ENCODE measurements around the gene DCST2.

Gene DCST2

DNA sequence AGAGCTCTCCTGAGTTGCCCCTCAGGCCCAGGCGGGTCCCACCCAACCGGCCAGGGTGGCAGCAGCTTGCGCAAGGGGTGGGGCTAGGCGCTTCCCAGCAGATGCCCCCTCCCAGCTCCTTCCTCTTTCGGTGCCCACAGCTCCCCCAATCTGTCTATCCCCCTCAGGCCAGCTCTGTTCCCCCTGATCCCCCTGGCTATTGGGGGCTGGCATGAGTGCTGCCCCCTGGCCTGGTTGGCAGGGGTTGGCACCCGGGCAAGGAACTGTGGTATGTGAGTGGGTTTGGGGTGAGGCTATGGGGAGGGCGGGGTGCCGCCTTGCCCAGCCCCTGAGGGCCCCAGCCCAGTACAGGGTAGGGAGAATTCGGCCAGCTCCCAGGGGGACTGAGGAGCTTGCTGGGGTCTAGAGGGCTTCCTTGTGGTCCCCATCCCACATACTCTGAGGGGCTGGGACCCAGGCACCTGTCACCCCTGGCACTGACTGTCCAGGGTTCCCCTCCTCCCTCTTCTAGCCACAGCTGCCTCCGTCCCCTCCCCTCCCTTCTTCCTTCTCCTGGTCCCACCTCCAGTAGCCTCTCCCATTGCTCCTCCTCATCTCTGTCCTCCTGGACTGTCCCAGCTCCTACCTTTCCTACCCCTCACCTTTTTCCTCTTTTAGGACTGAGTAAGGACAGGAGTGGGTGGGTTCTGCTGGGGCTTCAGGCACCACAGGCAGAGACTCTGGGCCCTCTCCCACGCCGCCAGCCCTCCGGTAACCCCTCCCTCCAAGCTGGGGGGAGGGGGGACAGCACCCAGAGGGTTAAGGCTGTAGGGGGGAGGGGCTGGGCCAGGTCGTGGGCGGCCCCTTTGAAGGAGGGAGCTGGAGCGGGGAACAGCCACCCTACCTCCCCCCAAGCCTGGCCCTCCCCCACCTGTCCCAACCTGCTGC, 25.3 kb downstream of the DCST2 start:
- DNase-seq, result peak; percentile 53 to 59

DNA sequence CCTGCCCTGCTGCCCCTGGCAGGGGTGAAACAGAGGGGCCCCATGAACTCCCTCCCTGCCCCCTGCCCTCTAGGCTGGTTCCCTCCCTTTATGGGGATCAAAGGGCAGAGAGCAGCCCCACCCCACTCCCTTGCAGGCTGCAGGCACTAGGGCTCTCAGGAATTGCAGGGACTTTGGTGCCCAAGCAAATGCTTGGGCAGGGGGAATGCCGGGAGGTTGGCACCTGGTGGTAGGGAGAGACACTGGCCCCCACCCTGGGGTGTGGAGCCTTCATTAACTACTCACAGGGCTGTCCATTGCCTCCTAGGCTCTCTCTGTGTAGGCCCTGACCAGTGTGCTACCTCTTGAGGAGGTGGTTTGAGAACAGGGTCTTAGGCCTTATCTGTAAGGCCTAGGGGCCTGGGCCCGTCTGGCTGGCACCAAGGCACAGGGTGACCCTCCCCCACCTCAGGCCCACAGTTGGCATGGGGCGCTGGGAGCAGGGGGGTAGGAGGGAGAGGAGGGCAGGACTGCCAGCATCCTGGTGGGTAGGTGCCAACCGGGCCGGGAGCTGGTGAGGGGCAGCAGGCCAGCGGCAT, 26.2 kb downstream of the DCST2 start:
- DNase-seq, result no peak

DNA sequence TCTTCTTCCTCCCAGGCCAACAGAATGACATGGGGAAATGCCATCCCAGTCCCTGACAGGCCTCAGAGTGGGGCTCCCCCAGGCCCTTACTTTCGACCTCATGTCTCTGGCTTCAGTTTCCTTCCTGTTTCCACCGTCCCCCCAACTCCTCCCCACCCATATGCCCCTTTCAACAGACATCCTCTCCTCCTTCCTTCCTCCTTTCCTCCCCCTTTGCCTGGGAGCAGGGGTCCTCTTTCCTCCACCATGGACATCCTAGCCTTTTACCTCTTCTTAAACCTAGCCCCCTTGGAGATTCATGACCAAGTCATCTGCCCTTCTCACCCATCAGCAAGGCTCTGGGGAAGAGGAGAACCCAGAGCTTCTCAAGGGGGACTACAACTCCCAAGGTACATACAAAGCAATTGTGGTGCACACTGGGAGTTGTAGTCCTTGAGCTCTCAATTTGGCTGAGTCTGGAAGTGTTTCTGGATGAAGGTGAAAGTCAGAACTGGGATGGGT, 26.9 kb downstream of the DCST2 start:
- DNase-seq, result peak; percentile 87 to 89

DNA sequence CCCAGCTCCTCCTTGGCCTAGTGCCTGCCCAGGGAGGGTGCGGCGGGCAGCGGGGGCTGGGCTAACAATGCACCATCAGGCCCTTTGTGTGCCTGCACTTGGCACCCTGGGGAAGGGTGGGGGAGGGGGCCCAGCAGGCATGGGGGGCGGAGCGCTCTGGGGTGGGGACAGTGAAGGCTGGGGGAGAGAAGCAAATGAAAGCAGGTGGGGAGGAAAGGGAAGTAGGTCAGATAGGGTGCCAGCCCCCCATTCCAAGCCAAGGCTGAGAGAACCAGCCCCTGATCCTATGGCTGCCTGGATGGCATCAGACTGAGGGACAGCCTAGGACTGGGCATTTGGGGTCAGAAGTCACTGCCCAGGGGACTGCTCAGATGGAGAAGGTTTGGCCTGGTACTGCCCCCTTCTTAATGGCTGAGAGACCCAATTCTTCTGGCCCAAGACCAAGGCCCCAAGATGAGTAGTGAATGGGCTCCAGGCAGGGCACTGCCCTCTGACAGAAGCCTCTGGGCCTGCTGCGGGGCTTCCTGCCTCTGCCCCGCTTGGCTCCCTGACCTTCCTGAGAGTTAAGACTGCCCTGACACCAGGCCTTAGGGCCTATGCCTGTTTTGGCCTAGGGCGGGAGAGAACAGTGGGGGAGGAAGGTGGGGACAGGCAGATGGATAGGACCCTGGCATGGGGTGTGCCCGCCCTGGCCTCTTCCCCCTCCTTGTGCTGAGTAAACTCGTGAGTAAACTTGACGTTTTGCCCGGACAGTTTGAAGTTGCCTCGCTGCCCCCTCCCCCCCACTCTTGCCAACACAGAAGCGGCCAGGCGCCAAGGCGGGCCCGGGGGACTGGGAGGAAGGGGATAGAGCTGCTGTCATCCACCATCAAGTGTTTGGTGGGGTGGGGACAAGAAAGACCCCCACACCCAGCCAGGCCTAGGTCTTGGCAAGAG, 28.2 kb downstream of the DCST2 start:
- DNase-seq, result peak in 1 of 2 experiments; percentile 31

DNA sequence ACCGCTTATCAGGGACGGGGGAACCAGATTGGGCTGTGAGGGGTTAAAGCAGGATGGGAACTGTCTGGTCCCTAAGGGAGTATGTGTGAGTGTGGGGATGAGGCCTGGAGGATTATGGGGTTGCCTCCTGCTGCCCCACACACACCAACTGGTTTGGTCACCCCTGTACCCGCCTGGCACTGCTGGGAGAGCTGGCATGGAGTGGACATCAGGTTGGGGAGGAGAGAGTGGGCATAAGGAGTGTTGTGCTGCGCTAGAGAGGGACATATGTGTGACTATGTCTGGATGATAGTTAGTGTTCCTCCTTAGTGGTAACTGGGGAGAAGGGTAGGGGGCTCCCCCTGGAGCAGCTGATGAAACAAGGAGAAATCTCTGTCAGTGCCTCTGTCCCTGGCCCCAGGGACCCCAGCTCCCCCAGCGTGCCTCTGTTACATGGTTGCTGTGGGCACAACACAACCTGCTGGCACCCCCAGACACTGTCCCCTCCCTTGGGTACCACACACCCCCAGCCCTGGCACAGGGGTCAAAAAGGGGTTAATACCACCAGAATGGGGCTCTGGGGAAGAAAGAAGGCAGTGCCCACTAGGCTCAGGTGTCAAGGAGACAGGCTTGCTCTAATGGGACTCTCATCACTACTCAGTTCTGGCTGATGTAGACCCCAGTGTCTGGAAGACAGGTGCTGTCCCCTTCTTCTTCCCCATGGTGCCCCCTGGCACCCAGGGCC, 29.1 kb downstream of the DCST2 start:
- DNase-seq, result no peak

DNA sequence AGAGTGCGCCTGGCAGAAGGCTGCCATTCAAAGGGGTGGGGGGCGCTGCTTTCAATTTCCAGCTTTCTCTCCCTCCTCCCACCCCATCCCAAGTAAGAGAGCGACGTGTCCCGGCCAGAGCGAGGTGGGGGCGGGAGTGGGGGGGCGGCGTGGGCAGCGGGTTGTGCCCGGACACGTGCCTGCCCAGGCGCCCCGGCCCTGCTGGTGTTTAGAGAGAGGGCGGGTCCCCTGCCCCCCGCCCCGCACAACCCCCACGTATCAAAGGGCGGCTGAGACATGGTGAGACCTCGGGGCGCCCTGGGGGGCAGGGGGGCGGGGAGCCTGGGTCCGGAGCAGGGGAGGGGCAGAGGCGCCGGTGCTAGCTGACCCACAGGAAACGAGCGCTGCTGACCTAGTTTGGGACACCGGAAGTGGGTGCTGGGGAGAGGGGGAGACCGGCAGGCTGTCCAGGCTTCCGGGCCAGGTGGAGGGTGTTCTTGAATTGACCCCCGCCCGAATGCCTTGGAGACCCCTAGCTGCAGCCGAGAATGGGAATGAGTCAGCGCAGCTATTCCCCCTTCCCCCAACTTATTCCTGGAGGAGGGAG, 29.7 kb downstream of the DCST2 start:
- peak; percentile 25 to 35 for DNase-seq

DNA sequence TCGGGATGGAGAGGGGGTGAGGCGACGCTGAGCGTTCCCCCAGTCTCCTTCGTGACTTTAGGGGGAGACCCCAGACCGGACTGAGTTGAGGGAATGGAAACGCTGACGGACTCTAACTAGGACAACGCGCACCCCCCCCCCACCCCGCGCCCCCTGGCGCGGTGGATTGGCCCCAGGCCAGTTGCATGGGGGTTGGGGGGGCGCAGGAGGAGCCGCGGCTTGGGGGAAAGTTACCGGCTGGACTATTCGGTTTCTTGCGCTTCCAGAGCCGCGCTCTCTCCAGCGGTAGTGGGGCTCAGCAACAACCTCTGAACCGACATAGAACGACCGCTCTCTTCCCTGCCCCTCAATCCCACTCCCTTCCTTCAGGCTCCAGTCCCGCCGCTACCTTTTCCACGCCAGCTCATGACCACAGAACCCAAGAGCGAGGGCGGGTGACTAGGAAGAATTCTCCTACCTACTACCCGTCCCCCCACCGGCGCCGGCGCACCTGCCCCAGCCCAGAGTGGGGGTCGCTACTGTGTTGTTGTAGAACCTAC, 30.3 kb downstream of the DCST2 start:
- DNase-seq, result no peak

DNA sequence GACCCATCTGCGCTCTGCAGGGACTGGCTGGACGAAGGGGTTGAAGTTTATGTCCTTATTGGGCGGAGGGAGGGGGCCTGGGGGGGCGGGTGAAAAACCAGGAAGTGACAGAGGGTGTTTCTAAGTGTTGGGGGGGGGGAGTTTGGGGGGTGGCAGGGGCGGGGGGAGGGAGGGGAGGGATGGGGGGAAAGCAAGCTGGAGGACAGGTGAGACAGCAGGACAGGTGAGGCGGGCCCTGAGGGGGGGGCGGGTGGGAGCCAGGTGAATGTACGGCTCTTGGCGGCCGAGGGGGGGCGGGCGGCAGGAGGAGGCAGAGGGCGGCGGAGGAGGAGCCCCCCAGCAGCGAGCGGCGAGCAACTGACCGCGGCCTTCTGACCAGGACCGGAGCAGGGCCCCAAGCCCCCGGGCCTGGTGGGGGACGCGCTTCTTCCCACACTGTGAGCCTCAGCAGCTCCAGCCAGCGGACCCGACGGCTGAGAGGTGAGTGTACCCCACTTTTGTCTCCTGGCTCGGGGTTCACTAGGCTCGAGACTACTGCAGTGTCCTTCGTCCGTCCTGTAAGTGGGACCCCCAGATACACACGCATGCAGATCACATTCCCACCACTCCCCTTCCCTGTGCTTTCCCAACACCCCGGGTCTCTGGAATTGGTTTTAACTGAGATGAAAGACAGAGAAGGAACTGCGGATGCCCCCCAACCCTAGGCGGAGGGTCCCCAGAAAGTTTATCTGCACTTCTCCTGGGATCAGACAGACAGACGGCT, 30.9 kb downstream of the DCST2 start, which contains the start of gene ZBTB7B:
Gene ZBTB7B, plus strand, starts transcription at position 339 of the 763 bp plus-strand sequence. CDS start 11,859 bp downstream, outside the sequence.
- DNase-seq, result peak in 1 of 2 experiments; percentile 68

DNA sequence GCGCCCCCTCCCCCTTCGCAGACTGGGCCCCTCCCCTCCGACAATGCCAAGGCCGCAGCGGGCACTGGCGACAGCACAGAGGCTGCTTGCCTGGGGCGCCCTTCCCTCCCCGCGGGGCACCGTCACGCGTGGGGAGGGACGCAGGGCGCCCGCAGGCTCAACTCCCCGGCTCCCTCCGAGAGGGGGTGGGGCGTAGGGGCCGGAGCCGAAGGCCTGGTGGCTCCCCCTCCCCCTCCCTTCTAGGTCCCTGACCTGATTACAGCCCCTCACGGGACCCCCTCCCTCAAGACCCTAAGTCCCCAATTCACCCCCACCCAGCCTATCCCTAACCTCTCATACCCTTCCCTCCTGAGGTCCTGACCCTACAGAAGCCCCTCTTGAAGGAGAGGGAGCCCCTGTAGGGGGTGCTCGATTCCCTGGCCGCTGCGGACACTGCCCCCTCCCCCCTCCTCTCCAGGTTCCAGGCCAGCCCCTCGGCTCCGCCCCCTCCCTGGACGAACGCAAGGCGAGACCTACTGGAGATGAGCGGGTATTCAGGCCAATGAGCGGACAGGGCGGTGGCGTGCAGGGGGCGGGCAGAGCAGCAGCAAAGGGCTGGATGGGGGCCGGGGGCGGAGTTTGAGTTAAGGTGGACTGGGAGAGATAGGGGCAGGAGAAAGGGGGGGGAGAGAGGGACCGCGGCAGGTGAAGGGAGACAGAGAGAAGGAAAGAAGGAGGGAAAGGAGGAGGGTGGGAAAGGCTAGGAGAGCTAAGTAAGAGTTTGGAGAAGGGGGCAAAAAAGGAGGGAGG, 31.7 kb downstream of the DCST2 start:
- peak; percentile 97 to 98 for DNase-seq

DNA sequence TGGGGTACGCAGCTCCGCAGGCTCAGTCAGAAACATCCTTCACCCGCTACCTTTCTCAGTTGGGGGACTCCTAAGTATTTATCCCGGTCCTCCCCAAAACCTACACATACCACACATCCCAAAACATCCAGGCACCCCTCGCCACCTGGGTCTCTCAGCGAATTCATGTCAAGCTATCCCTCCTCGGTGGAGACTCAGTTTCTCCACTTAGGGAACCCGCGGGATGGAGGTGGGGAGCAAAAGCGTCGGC, 32.2 kb downstream of the DCST2 start:
- DNase-seq, result no peak

DNA sequence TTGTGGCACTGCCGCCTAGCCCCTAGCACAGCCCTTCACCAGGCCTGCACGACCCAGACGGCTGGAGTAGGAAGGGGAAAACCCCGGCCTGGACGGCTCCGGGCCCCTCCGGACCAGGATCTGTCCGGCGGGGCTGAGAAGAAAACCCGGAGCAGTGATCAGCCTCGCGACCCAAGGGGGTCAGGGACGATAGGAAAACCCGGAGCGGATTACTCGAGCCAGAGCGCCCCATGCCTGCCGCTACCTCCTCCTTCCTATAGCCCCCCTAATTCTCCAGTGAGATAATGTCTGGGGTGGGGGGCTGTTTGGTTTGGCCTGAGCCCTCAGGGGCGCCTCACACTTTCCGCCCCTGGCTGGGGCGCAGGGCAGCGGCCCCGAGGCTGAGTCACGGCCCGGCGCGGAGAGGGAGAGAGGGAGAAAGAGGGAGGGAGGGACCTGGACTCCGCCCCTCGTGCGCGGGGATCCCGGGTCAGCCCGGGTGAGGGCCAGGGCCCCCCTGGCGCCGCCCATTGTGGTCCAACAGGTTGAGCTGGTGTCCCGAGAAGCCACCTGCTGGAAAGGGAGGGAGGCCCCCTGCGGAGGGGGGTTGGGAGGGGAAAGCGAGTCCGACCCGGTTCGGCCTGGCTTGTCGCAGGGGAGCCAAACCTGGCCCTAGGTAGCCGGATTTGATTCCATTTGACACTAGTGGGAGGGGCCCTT, 32.7 kb downstream of the DCST2 start:
- peak; percentile 69 to 72 for DNase-seq

DNA sequence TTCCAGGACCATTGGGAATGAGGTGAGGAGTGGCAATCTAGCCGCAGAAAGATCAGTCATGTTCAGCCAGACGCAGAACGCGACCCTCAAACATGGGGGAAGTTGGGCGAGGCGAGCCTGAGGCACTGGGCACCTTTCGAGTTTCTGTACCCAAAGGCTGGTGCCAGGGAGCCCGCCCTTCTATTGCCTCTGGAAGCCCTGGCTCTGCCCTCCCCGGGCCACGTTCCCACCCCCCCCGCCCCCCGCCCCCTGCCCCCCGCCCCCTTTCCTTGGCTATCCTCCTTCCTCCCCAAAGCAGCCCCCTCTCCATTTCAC, 33.2 kb downstream of the DCST2 start:
- no peak for DNase-seq

DNA sequence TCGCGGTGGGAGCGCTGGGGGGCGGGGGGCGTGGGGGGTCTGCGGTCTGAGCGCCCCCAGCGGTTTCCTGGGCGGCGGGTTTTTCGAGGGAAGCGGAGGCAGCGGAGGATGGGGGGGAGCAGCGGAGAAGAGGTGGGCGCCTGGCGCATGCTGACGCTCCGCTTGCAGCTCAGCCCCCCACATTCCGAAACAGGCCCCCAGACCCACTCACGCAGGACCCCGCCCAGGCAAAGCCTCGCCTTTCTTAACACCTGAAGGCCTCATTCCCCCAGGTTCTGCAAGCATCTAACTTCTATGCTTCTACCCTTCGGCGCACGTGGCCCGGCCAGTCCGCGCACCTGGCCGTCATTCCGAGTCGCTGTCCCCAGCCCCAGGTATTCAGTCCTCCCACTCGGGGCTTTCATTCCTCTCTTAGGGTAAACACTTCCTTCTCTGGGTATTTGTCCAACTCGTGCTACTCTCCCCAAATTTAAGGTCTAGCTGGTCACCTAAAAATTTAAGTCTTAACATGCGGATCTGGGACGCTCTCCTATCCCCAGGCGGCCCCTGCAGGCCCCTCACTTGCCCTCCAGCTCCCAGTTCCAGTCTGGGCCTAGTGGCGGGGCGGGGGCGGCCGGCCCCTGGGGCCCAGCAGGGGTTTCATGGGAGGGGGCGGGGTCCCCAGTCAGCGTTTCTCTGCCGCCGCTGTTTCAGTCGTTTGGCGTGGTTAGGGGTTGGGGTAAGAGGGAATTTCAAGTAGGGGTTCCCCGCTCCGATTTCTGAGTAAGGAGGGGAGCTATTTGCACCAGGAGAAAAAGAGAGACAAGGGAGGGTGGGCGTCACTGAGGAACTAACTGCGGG, 33.8 kb downstream of the DCST2 start:
- DNase-seq, result no peak

DNA sequence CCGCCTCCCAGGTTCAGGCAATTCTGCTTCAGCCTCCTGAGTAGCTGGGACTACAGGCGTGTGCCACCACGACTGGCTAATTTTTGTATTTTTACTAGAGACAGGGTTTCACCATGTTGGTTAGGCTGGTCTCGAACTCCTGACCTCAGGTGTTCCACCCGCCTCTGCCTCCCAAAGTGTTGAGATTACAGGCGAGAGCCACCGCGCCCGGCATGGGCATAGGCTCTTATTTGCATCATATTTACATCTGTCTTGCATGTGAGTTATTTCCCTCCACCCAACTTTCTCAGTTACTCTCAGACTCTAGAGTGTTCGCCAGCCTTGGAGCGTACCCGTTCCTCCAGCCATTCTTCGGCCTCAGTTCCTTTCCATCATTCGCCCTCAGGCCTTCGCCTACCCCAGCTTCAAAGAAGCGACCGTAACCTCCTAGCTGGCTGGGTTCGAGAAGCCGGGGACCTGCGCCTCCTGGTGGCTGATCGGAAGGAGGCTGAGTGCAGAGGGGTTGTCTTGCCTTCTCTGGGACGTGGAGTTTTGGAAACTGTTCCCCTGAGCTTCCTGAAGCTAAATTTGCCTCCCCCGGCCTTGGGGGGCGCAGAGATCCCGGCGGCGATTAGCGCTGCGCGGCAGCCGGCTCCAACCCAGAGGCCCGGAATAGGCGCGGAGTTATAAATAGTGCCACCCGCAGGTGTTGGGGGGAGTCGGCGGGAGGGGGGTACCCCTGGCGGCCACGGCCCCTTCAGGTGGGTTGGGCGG, 34.6 kb downstream of the DCST2 start:
- peak; percentile 61 to 71 for DNase-seq

DNA sequence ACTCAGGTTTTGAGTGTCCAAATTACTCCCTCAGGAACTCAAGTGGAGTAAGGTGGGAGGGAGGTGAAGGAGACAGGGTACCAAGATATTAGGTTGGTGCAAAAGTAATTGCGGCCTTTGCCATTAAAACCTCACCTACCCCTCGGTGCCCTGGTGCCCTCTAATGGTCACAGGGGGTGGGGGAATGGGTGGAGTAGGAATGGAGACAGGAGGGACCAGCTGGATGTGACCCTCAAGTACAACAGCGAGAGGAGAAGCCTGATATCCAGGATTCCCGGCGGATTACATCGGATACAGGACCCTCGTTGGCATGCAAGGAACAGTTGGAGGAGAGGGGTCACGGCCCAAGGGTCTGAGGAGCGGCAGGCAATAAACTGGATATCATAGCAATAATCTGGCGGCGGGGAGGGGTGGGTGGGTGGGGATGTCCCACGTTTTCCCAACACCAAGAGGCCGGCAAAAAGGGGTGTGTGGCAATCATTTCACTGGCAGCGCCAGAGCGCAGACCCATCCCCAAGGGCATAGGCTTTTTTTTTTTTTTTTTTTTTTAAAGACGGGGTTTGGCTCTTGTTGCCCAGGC, 35.3 kb downstream of the DCST2 start:
- no peak for DNase-seq

DNA sequence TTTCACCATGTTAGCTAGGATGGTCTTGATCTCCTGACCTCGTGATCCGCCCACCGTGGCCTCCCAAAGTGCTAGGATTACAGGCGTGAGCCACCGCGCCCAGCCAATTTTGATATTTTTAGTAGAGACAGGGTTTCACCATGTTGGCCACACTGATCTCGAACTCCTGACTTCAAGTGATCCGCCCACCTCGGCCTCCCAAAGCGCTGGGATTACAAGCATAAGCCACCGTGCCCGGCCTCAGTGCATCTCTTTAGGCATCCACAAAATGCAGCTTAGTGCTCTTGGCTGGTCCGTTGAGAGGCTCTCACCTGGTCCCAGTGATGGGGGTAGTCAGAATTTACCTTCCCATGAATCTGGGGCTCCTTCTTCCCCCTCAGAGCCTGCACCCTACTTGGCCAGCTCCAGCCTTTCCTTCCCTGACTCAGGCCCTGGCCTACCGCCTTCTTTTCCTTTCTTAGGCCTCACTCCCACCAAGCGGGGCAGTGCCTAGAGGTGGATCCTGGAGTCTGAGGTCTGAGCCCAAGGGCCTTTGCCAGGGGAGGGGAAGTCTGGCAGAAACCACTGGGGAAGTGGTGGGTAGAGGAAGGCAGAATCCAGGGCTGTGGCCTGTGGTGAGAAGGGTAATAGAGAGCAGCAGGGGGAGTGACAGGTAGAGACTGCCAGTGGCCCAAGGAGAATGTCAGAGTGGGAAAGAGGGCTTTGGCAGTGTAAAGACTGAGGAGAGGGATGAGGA, 36.4 kb downstream of the DCST2 start:
- DNase-seq, result peak; percentile 63 to 66

All from AML-193 (cell line).